ENCODE measurements around the gene SMPD1. TPM values are rescaled to one million over a fixed set of nuclear protein-coding genes. Genes with fewer than 3 reads are reported as not detected.

The SMPD1 gene
- total RNA-seq, 1 experiment from 2014 or later, result 2.8 TPM

DNA sequence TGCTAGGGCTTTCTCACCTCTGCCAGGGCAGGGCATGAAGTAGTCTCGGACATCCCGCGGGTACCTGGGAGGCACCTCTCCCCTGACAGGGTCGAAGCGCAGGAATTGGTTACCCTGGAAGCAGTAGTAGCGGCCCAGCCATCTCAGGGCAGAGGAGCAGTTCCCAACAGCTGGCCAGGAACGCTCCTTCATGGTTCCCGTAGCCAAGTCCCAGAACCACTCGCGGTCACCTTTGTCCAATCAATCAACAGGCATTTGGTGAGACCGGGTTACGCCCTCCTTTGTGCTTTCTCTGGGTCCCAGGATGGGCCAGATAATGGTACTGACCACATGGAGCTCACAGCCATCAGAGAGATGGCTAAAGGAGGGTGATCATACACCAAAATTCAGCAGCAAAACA is 47.1 kb downstream of the SMPD1 start:
- no peak for DNase-seq (ENCODE audit: low read depth, low spot score)
- H3K79me2 ChIP-seq (ENCODE audit: insufficient read depth, low read length), result no peaks in the 10 kb centered on the region
- TF ChIP-seq POLR2AphosphoS5 (IDR thresholded peaks at IDR 0.05; ENCODE audit: low read depth, low read length) (no peak), ZFX (IDR thresholded peaks at IDR 0.05) (no peak), ZNF274 (IDR thresholded peaks at IDR 0.05; ENCODE audit: low read depth, low read length) (no peak), EZH2 (IDR thresholded peaks at IDR 0.05) (no peak), SIN3A (IDR thresholded peaks at IDR 0.05; ENCODE audit: low read depth) (no peak), JUND (IDR thresholded peaks at IDR 0.05) (no peak), RAD21 (IDR thresholded peaks at IDR 0.05; ENCODE audit: low read depth) (no peak)
- TF ChIP-seq, protein P1, sequence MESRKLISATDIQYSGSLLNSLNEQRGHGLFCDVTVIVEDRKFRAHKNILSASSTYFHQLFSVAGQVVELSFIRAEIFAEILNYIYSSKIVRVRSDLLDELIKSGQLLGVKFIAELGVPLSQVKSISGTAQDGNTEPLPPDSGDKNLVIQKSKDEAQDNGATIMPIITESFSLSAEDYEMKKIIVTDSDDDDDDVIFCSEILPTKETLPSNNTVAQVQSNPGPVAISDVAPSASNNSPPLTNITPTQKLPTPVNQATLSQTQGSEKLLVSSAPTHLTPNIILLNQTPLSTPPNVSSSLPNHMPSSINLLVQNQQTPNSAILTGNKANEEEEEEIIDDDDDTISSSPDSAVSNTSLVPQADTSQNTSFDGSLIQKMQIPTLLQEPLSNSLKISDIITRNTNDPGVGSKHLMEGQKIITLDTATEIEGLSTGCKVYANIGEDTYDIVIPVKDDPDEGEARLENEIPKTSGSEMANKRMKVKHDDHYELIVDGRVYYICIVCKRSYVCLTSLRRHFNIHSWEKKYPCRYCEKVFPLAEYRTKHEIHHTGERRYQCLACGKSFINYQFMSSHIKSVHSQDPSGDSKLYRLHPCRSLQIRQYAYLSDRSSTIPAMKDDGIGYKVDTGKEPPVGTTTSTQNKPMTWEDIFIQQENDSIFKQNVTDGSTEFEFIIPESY (IDR thresholded peaks at IDR 0.05; ENCODE audit: extremely low read depth, insufficient replicate concordance, low read length), result no peak
- TF ChIP-seq, protein P2, sequence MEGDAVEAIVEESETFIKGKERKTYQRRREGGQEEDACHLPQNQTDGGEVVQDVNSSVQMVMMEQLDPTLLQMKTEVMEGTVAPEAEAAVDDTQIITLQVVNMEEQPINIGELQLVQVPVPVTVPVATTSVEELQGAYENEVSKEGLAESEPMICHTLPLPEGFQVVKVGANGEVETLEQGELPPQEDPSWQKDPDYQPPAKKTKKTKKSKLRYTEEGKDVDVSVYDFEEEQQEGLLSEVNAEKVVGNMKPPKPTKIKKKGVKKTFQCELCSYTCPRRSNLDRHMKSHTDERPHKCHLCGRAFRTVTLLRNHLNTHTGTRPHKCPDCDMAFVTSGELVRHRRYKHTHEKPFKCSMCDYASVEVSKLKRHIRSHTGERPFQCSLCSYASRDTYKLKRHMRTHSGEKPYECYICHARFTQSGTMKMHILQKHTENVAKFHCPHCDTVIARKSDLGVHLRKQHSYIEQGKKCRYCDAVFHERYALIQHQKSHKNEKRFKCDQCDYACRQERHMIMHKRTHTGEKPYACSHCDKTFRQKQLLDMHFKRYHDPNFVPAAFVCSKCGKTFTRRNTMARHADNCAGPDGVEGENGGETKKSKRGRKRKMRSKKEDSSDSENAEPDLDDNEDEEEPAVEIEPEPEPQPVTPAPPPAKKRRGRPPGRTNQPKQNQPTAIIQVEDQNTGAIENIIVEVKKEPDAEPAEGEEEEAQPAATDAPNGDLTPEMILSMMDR (IDR thresholded peaks at IDR 0.05 in 2 of 3, conservative IDR thresholded peaks at IDR 0.05 in 1 of 3; ENCODE audit: borderline replicate concordance in 1 of 3, insufficient read depth in 1 of 3, low read depth in 2 of 3, low read length in 2 of 3), result no peak
- no peak overlapping the region for H3K9ac ChIP-seq (ENCODE audit: low read length)
- no peak overlapping the region for H3K4me3 ChIP-seq (replicated peaks in 1 of 2; ENCODE audit: low read depth in 1 of 2, low read length in 2 of 2)
- H3K27ac ChIP-seq (ENCODE audit: low read depth, low read length), result no peak overlapping the region
- intact Hi-C loops (cut with micrococcal nuclease), result no loop called here
- H3K4me2 ChIP-seq (ENCODE audit: low read length), result no peak overlapping the region
- H3K4me1 ChIP-seq (ENCODE audit: control insufficient read depth in 1 of 2, insufficient read depth in 2 of 2, low read length in 2 of 2), result peaks cover 4 to 6% of the 10 kb centered on the region in 2 experiments
- no peaks in the 10 kb centered on the region for H3K36me3 ChIP-seq (ENCODE audit: control insufficient read depth in 1 of 2, insufficient read depth in 2 of 2, low read length in 2 of 2)
- H4K20me1 ChIP-seq (ENCODE audit: insufficient read depth), result no peaks in the 10 kb centered on the region
- ChIA-PET CTCF (interaction anchor here (0.7 to 2.4 kb wide), 3 partner anchors 18 to 58 kb away, joined by 3 to 26 read pairs (median 3); partner anchors contain the start of gene APBB1), POLR2A (no interaction called here), RAD21 (ENCODE audit: low non-redundant PET in 1 of 2, low total read pairs in 2 of 2, uncharacterized antibody in 2 of 2, unreplicated experiment in 2 of 2) (no interaction called here)
- no TSS peak for BruUV-seq (replicated peaks)
- H3K9me2 ChIP-seq (ENCODE audit: insufficient read depth), result no peaks in the 10 kb centered on the region
- no peaks in the 10 kb centered on the region for H3K27me3 ChIP-seq (ENCODE audit: insufficient read depth, low read length)
- H3K9me3 ChIP-seq (ENCODE audit: control insufficient read depth in 1 of 2, insufficient read depth in 1 of 2, low read depth in 1 of 2, low read length in 2 of 2), result no peaks in the 10 kb centered on the region
- no peak overlapping the region for H2AFZ ChIP-seq (ENCODE audit: low read depth, low read length, poor library complexity, severe bottlenecking)
- ATAC-seq, result no peak

Measured in HCT116 (cell line).